Liver (tissue), 9 donors: ENCODE measurements around the gene IFT74. TPM values are rescaled to one million over a fixed set of nuclear protein-coding genes. Genes with fewer than 3 reads are reported as not detected.

ENCODE experiments used
- DNase-seq: peaks from one replicate; pipeline ENCODE4 v3.0.0-alpha.2; 2017; ENCODE audit warnings: low spot score
- H3K27ac ChIP-seq, 2 donors: one replicate each; pipeline ENCODE4 v1.7.0; 2013; ENCODE audit warnings: inconsistent platforms in 2 of 2, low read length in 2 of 2, control low read depth in 1 of 2, low read depth in 1 of 2, mild to moderate bottlenecking in 1 of 2
- H3K27me3 ChIP-seq, 4 donors: one replicate each; pipeline versions ENCODE4 v1.6.1 to v1.7.0; 2013; ENCODE audit warnings: low read length in 3 of 4, inconsistent platforms in 1 of 4, mild to moderate bottlenecking in 1 of 4, moderate library complexity in 1 of 4; ENCODE audit not compliant: control insufficient read depth in 4 of 4, insufficient read depth in 4 of 4
- H3K36me3 ChIP-seq, 4 donors: one replicate each; pipeline versions ENCODE4 v1.6.1 to v1.7.0; 2013; ENCODE audit warnings: low read length in 3 of 4, mild to moderate bottlenecking in 3 of 4, low read depth in 1 of 4, moderate library complexity in 1 of 4; ENCODE audit not compliant: control insufficient read depth in 4 of 4, insufficient read depth in 3 of 4
- H3K4me1 ChIP-seq, 4 donors: one replicate each; pipeline versions ENCODE4 v1.6.1 to v1.7.0; 2013; ENCODE audit warnings: low read length in 3 of 4, mild to moderate bottlenecking in 3 of 4, moderate library complexity in 1 of 4; ENCODE audit not compliant: control insufficient read depth in 4 of 4, insufficient read depth in 4 of 4
- H3K4me3 ChIP-seq, 3 donors: one replicate each; pipeline versions ENCODE4 v1.6.1 to v1.7.0; 2013; ENCODE audit warnings: low read length in 3 of 3, control low read depth in 1 of 3, low read depth in 1 of 3, mild to moderate bottlenecking in 1 of 3
- H3K9ac ChIP-seq, 2 donors: one replicate each; pipeline ENCODE4 v1.7.0; 2013; ENCODE audit warnings: low read length in 2 of 2, mild to moderate bottlenecking in 2 of 2, moderate library complexity in 2 of 2, control low read depth in 1 of 2, low read depth in 1 of 2
- H3K9me3 ChIP-seq, 4 donors: one replicate each; pipeline versions ENCODE4 v1.6.1 to v1.7.0; 2013; ENCODE audit warnings: low read length in 3 of 4; ENCODE audit not compliant: control insufficient read depth in 4 of 4
- CTCF ChIP-seq: fragments of 150-350 bp; IDR thresholded peaks from 2 replicates; pipeline ENCODE4 v1.5.1; 2017; ENCODE audit warnings: improper control_type of control experiment, low read depth, low read length; ENCODE audit not compliant: missing input control
- FOXA1 ChIP-seq: IDR thresholded peaks from 2 replicates; pipeline ENCODE4 v1.6.1; 2016; ENCODE audit warnings: antibody characterized with exemption
- FOXA2 ChIP-seq: IDR thresholded peaks from 2 replicates; pipeline ENCODE4 v1.6.1; 2016; ENCODE audit warnings: antibody characterized with exemption
- GABPA ChIP-seq, 2 donors: IDR thresholded peaks in 1 of 2; conservative IDR thresholded peaks in 1 of 2; 2 replicates each; pipeline ENCODE4 v1.6.1; 2016; ENCODE audit warnings: antibody characterized with exemption in 2 of 2, mild to moderate bottlenecking in 1 of 2, moderate library complexity in 1 of 2
- HNF4A ChIP-seq, 2 donors: conservative IDR thresholded peaks; 2 replicates each; pipeline ENCODE4 v1.6.1; 2016; ENCODE audit warnings: antibody characterized with exemption in 2 of 2, mild to moderate bottlenecking in 2 of 2
- HNF4G ChIP-seq: IDR thresholded peaks from 2 replicates; pipeline ENCODE4 v1.6.1; 2016; ENCODE audit warnings: antibody characterized with exemption
- MAX ChIP-seq: IDR thresholded peaks from 2 replicates; pipeline ENCODE4 v1.6.1; 2016; ENCODE audit warnings: antibody characterized with exemption
- RAD21 ChIP-seq, 2 donors: IDR thresholded peaks; 2 replicates each; pipeline ENCODE4 v1.6.1; 2016; ENCODE audit warnings: antibody characterized with exemption in 2 of 2, mild to moderate bottlenecking in 2 of 2
- REST ChIP-seq: IDR thresholded peaks from 2 replicates; pipeline ENCODE4 v1.6.1; 2016; ENCODE audit warnings: antibody characterized with exemption, mild to moderate bottlenecking
- RXRA ChIP-seq, 2 donors: IDR thresholded peaks; 2 replicates each; pipeline ENCODE4 v1.6.1; 2017 to 2018; ENCODE audit warnings: antibody characterized with exemption in 2 of 2, mild to moderate bottlenecking in 1 of 2
- SP1 ChIP-seq: IDR thresholded peaks from 2 replicates; pipeline ENCODE4 v1.6.1; 2018; ENCODE audit warnings: antibody characterized with exemption, mild to moderate bottlenecking
- YY1 ChIP-seq: IDR thresholded peaks from 2 replicates; pipeline ENCODE4 v1.6.1; 2016; ENCODE audit warnings: antibody characterized with exemption, mild to moderate bottlenecking
- WGBS: extraction: QIAGEN DNeasy Blood & Tissue Kit; methylation state at CpG from one replicate; pipeline ENCODE4 v1.1.7; 2013; 5-methylcytosine and 5-hydroxymethylcytosine counted together
- polyA plus RNA-seq, 2 donors: library from polyadenylated mRNA; stranded (reverse) in 1 of 2; unstranded in 1 of 2; fragments of 200-250 nt in 1 of 2; fragments of >200 nt in 1 of 2; fragmentation: Nextera tagmentation in 1 of 2; extraction: Ambion mirVana in 1 of 2; gene quantifications; one replicate each; pipeline versions ENCODE4 v1.2.1 to v1.2.3, GENCODE V29; 2013 to 2015
- total RNA-seq, 2 donors: library from RNA; depleted of rRNA; stranded (reverse); fragments of >200 nt; gene quantifications; one replicate each; pipeline ENCODE4 v1.2.3, GENCODE V29; 2014
- donor health status: healthy.
- donor health status: healthy.
- donor health status: healthy.
- donor health status: healthy.
- donor health status: healthy.

Gene IFT74
- total and polyA plus RNA-seq, 4 donors: 4.9 to 10.5 (median 7.4) TPM

GRCh38 chr9:26913138-26913668 lies 43.0 kb upstream of the IFT74 start:
- no peaks in the 10 kb centered on the region for H3K9me3 ChIP-seq
- H3K4me1 ChIP-seq: no peaks in the 10 kb centered on the region
- H3K27ac ChIP-seq: no peak overlapping the region
- DNase-seq: no peak
- no peaks in the 10 kb centered on the region for H3K27me3 ChIP-seq
- TF ChIP-seq RAD21 (IDR thresholded peaks at IDR 0.05) (no peak), HNF4A (conservative IDR thresholded peaks at IDR 0.05) (no peak), REST (no peak)
- H3K36me3 ChIP-seq: peaks cover 6 to 29% (median 18%) of the 10 kb centered on the region in 4 donors
- H3K9ac ChIP-seq: no peak overlapping the region
- H3K4me3 ChIP-seq: no peak overlapping the region
- 98% methylated on average over 2 of the region's 2 CpGs for WGBS

GRCh38 chr9:26919698-26920097 lies 36.5 kb upstream of the IFT74 start:
- Histone ChIP-seq H3K4me3 (no peak overlapping the region), H3K27me3 (no peaks in the 10 kb centered on the region), H3K36me3 (peaks cover 10 to 65% (median 57%) of the 10 kb centered on the region in 4 donors), H3K9ac (no peak overlapping the region), H3K9me3 (no peaks in the 10 kb centered on the region), H3K27ac (no peak overlapping the region), H3K4me1 (no peaks in the 10 kb centered on the region)
- TF ChIP-seq CTCF (no peak), FOXA1 (no peak), GABPA (IDR thresholded peaks at IDR 0.05 in 1 of 2, conservative IDR thresholded peaks at IDR 0.05 in 1 of 2) (no peak), REST (no peak)
- 78% methylated on average over 1 of the region's 1 CpG for WGBS
- DNase-seq: no peak

- WGBS: 90% methylated on average over 4 of the region's 4 CpGs
- H3K36me3 ChIP-seq: peaks cover 2 to 63% (median 52%) of the 10 kb centered on the region in 4 donors
- no peak for DNase-seq
- TF ChIP-seq FOXA2 (no peak), REST (no peak), SP1 (no peak), RXRA (IDR thresholded peaks at IDR 0.05) (no peak), HNF4A (conservative IDR thresholded peaks at IDR 0.05) (no peak), YY1 (no peak), MAX (no peak), HNF4G (no peak)
These were observed 30.6 kb upstream of the IFT74 start for GRCh38 chr9:26925609-26926008.

More at GRCh38 chr9:26925609-26926008, 30.6 kb upstream of the IFT74 start:
- Histone ChIP-seq H3K4me1 (no peaks in the 10 kb centered on the region), H3K27me3 (no peaks in the 10 kb centered on the region), H3K4me3 (no peak overlapping the region), H3K27ac (no peak overlapping the region), H3K9ac (no peak overlapping the region), H3K9me3 (no peaks in the 10 kb centered on the region)
